ENCODE results near the gene MTG1.

GRCh38 chr10:133370030-133370786, 23.7 kb upstream of the MTG1 start:
- TF ChIP-seq FOXM1 (IDR thresholded peaks at IDR 0.05; ENCODE audit: borderline replicate concordance) (no peak), FOXK2 (IDR thresholded peaks at IDR 0.05) (no peak), FOXA1 (IDR thresholded peaks at IDR 0.05) (no peak), SP1 (IDR thresholded peaks at IDR 0.05) (no peak), BHLHE40 (IDR thresholded peaks at IDR 0.05; ENCODE audit: borderline replicate concordance) (no peak), TARDBP (IDR thresholded peaks at IDR 0.05) (no peak), ARNT (IDR thresholded peaks at IDR 0.05) (no peak)

Measured in HEK293T (cell line).